ENCODE data around the gene HIVEP3. TPM values are rescaled to one million over a fixed set of nuclear protein-coding genes. Genes with fewer than 3 reads are reported as not detected.

HIVEP3 gene
- polyA plus RNA-seq, 3 donors: 3.3 to 4.0 (median 3.7) TPM

GRCh38 chr1:41632781-41633575, 285.7 kb downstream of the HIVEP3 start:
- DNase-seq: no peak

GRCh38 chr1:41631971-41632370, 286.8 kb downstream of the HIVEP3 start:
- DNase-seq: no peak

- DNase-seq: no peak
Observed at GRCh38 chr1:41631154-41631553, 287.6 kb downstream of the HIVEP3 start.

- no peak for DNase-seq
Observed at GRCh38 chr1:41629571-41629970, 289.2 kb downstream of the HIVEP3 start.

- no peak for DNase-seq
Observed at GRCh38 chr1:41629141-41629540, 289.6 kb downstream of the HIVEP3 start.

- no peak for DNase-seq
Observed at GRCh38 chr1:41627491-41628280, 291.0 kb downstream of the HIVEP3 start.

GRCh38 chr1:41626616-41627375, 291.9 kb downstream of the HIVEP3 start:
- no peak for DNase-seq

- DNase-seq: no peak
Observed at GRCh38 chr1:41626146-41626545, 292.6 kb downstream of the HIVEP3 start.

- no peak for DNase-seq
Observed at GRCh38 chr1:41623736-41624135, 295.0 kb downstream of the HIVEP3 start.

GRCh38 chr1:41622859-41623732, 295.6 kb downstream of the HIVEP3 start:
- DNase-seq: no peak

- no peak for DNase-seq
Observed at GRCh38 chr1:41622402-41622801, 296.3 kb downstream of the HIVEP3 start.

GRCh38 chr1:41621791-41622190, 296.9 kb downstream of the HIVEP3 start:
- no peak for DNase-seq

GRCh38 chr1:41621256-41621655, 297.5 kb downstream of the HIVEP3 start:
- no peak for DNase-seq

- DNase-seq: no peak
Observed at GRCh38 chr1:41620365-41621169, 298.2 kb downstream of the HIVEP3 start.

GRCh38 chr1:41619511-41620364, 299.0 kb downstream of the HIVEP3 start:
- no peak for DNase-seq

- no peak for DNase-seq
Observed at GRCh38 chr1:41618871-41619270, 299.9 kb downstream of the HIVEP3 start.

- DNase-seq: no peak
Observed at GRCh38 chr1:41618066-41618825, 300.5 kb downstream of the HIVEP3 start.

- no peak for DNase-seq
Observed at GRCh38 chr1:41617336-41617735, 301.4 kb downstream of the HIVEP3 start.

GRCh38 chr1:41616563-41616962, 302.2 kb downstream of the HIVEP3 start:
- no peak for DNase-seq

All from renal pelvis (tissue), 4 donors.